ENCODE data around the gene TMCO4.
A peak's percentile ranks its signal among the peaks of the same experiment; 100 is the strongest.
"Not testable (repeated sequence)": the region's sequence is repeated elsewhere in the genome, so short reads cannot be mapped to it uniquely, and the experiment has no call there.

Gene TMCO4

GRCh38 chr1:19799230-19800075 is at the start of gene TMCO4:
TMCO4 (minus strand) TSS chr1:19799916; CDS start chr1:19780758, 19,158 bp downstream.
- DNase-seq (ENCODE audit: low read depth) = peak; percentile 36

GRCh38 chr1:19849307-19849706 is 49.6 kb upstream of the TMCO4 start:
- not testable (repeated sequence) for DNase-seq (ENCODE audit: low read depth)

GRCh38 chr1:19847334-19847733 is 47.6 kb upstream of the TMCO4 start:
- not testable (repeated sequence) for DNase-seq (ENCODE audit: low read depth)

GRCh38 chr1:19846338-19846737 is 46.6 kb upstream of the TMCO4 start:
- no peak for DNase-seq (ENCODE audit: low read depth)

GRCh38 chr1:19845555-19845954 is 45.8 kb upstream of the TMCO4 start:
- no peak for DNase-seq (ENCODE audit: low read depth)

GRCh38 chr1:19844731-19845495 is 45.2 kb upstream of the TMCO4 start:
- DNase-seq (ENCODE audit: low read depth) = no peak

- DNase-seq (ENCODE audit: low read depth) = no peak
Observed at GRCh38 chr1:19840228-19840627, 40.5 kb upstream of the TMCO4 start.

- DNase-seq (ENCODE audit: low read depth) = no peak
Observed at GRCh38 chr1:19837866-19838265, 38.1 kb upstream of the TMCO4 start.

- no peak for DNase-seq (ENCODE audit: low read depth)
Observed at GRCh38 chr1:19835578-19835977, 35.9 kb upstream of the TMCO4 start.

GRCh38 chr1:19831441-19831840 is 31.7 kb upstream of the TMCO4 start:
- DNase-seq (ENCODE audit: low read depth) = no peak

- no peak for DNase-seq (ENCODE audit: low read depth)
Observed at GRCh38 chr1:19828546-19828945, 28.8 kb upstream of the TMCO4 start.

- DNase-seq (ENCODE audit: low read depth) = no peak
Observed at GRCh38 chr1:19825298-19825697, 25.6 kb upstream of the TMCO4 start.

- DNase-seq (ENCODE audit: low read depth) = no peak
Observed at GRCh38 chr1:19824541-19824940, 24.8 kb upstream of the TMCO4 start.

GRCh38 chr1:19824036-19824435 is 24.3 kb upstream of the TMCO4 start:
- DNase-seq (ENCODE audit: low read depth) = no peak

GRCh38 chr1:19819701-19820100 is 20.0 kb upstream of the TMCO4 start:
- no peak for DNase-seq (ENCODE audit: low read depth)

- DNase-seq (ENCODE audit: low read depth) = no peak
Observed at GRCh38 chr1:19818324-19818723, 18.6 kb upstream of the TMCO4 start.

- no peak for DNase-seq (ENCODE audit: low read depth)
Observed at GRCh38 chr1:19817160-19817559, 17.4 kb upstream of the TMCO4 start.

GRCh38 chr1:19816737-19817086 is 17.0 kb upstream of the TMCO4 start:
- DNase-seq (ENCODE audit: low read depth) = not testable (repeated sequence)

- no peak for DNase-seq (ENCODE audit: low read depth)
Observed at GRCh38 chr1:19815801-19816736, 16.4 kb upstream of the TMCO4 start.

- no peak for DNase-seq (ENCODE audit: low read depth)
Observed at GRCh38 chr1:19814681-19815503, 15.2 kb upstream of the TMCO4 start, which contains the start of gene RNF186. RNF186 (minus strand) TSS chr1:19815283; CDS start chr1:19815101, 182 bp downstream.

GRCh38 chr1:19814244-19814661 is 14.5 kb upstream of the TMCO4 start:
- no peak for DNase-seq (ENCODE audit: low read depth)
